PC-9 (cell line): ENCODE data around the gene RPL32.

ENCODE experiments used
- CTCF ChIP-seq: fragments of 200-600 bp; sonication (generic); conservative IDR thresholded peaks from 2 replicates; pipeline ENCODE4 v1.6.1; 2017; ENCODE audit warnings: mixed run types, antibody characterized with exemption, mild to moderate bottlenecking, moderate library complexity
- EZH2 ChIP-seq: fragments of 200-600 bp; sonication (generic); IDR thresholded peaks from 2 replicates; pipeline ENCODE4 v1.8.0; 2017; ENCODE audit warnings: antibody characterized with exemption, low read depth

GRCh38 chr3:12807066-12807465 lies 34.3 kb downstream of the RPL32 start:
- no peak for TF ChIP-seq CTCF
- TF ChIP-seq EZH2 = no peak
